Measurements from ENCODE around the gene UBASH3B. TPM values are rescaled to one million over a fixed set of nuclear protein-coding genes. Genes with fewer than 3 reads are reported as not detected.

The UBASH3B gene
- total RNA-seq, 1 experiment from 2014 or later, result 10.3 TPM

DNA sequence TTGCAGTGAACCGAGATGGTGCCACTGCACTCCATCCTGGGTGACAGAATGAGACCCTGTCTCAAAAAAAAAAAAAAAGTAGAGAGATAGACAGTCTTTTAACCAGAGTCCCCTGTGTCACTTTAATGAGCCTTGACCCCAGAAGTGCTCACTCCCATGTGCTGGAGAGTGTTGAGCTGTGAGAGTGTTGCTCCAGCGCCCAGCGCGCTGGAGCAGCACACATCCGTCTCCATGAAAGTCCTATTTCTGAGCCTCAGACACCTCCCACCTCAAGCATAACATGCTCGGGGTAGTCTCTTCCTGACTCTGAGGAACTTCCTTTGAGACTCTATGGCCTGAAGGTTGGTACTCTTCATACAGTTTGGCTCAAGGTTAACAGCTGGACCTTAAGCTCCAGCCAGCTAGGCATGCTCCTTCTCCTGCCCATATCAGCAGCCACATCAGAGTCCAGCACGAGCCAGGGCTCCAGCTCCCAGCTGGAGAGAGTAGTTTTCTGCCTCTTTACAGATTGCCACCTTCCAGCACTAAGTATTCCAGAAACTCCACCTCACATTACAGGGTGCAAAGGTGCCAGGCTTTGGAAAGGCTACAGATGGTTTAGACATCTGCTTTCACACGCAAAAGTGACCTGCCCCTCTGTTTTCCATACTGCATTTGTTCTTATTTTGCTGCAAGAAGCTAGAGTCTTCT is 29.4 kb upstream of the UBASH3B start:
- no TSS peak for BruUV-seq (replicated peaks)
- ChIA-PET CTCF (interaction anchor here (0.6 to 5.2 kb wide), 5 partner anchors 30 to 1824 kb away, joined by 3 to 75 read pairs (median 4); no protein-coding TSS in a partner anchor), POLR2A (no interaction called here)
- no peaks in the 10 kb centered on the region for H3K9me3 Mint-ChIP-seq (ENCODE audit: unreplicated experiment)
- H3K27me3 Mint-ChIP-seq (ENCODE audit: insufficient read depth, unreplicated experiment), result no peaks in the 10 kb centered on the region
- intact Hi-C loops (cut with micrococcal nuclease), result loop anchor here (5.0 kb wide), 1 partner anchor 396 kb away; no protein-coding TSS in a partner anchor
- no peaks in the 10 kb centered on the region for H3K36me3 Mint-ChIP-seq (ENCODE audit: insufficient read depth, unreplicated experiment)
- H3K4me3 Mint-ChIP-seq (ENCODE audit: unreplicated experiment), result no peak overlapping the region
- DNase-seq (ENCODE audit: unreplicated experiment), result no peak
- no peak for TF ChIP-seq CTCF (IDR thresholded peaks at IDR 0.05; ENCODE audit: unreplicated experiment)
- H3K4me1 Mint-ChIP-seq (ENCODE audit: insufficient read depth, unreplicated experiment), result peaks cover 6% of the 10 kb centered on the region
- no peak overlapping the region for H3K27ac Mint-ChIP-seq (ENCODE audit: low read depth, unreplicated experiment)

DNA sequence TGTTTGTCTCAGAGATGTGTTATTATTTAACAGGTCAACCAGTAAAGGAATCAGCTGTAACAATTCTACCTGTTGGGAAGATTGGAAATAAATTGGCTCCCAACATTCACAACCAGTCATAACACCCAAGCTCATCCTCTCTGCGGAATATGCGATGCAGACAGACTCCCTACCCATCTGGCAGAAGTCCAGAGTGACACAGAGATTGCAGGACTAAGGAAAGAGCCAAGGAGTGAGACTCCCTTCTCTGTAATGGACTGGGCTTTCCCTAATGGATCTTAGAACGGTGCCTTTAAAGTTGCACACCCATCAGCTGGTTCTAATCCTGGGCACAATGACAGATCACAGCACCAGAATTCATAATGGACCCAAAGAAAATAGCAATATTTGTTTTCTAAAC is 27.8 kb upstream of the UBASH3B start:
- Mint-ChIP-seq H3K36me3 (ENCODE audit: insufficient read depth, unreplicated experiment) (no peaks in the 10 kb centered on the region), H3K4me1 (ENCODE audit: insufficient read depth, unreplicated experiment) (peaks cover 15% of the 10 kb centered on the region), H3K9me3 (ENCODE audit: unreplicated experiment) (no peaks in the 10 kb centered on the region), H3K4me3 (ENCODE audit: unreplicated experiment) (no peak overlapping the region), H3K27ac (ENCODE audit: low read depth, unreplicated experiment) (no peak overlapping the region), H3K27me3 (ENCODE audit: insufficient read depth, unreplicated experiment) (no peaks in the 10 kb centered on the region)
- DNase-seq (ENCODE audit: unreplicated experiment), result no peak
- ChIA-PET POLR2A (no interaction called here), CTCF (interaction anchor here (0.6 to 5.2 kb wide), 12 partner anchors 14 to 1433 kb away, joined by 3 to 75 read pairs (median 4); no protein-coding TSS in a partner anchor)
- BruUV-seq (replicated peaks), result no TSS peak
- intact Hi-C loops (cut with micrococcal nuclease), result loop anchor here (5.0 kb wide), 1 partner anchor 395 kb away; no protein-coding TSS in a partner anchor
- TF ChIP-seq CTCF (IDR thresholded peaks at IDR 0.05; ENCODE audit: unreplicated experiment), result no peak

DNA sequence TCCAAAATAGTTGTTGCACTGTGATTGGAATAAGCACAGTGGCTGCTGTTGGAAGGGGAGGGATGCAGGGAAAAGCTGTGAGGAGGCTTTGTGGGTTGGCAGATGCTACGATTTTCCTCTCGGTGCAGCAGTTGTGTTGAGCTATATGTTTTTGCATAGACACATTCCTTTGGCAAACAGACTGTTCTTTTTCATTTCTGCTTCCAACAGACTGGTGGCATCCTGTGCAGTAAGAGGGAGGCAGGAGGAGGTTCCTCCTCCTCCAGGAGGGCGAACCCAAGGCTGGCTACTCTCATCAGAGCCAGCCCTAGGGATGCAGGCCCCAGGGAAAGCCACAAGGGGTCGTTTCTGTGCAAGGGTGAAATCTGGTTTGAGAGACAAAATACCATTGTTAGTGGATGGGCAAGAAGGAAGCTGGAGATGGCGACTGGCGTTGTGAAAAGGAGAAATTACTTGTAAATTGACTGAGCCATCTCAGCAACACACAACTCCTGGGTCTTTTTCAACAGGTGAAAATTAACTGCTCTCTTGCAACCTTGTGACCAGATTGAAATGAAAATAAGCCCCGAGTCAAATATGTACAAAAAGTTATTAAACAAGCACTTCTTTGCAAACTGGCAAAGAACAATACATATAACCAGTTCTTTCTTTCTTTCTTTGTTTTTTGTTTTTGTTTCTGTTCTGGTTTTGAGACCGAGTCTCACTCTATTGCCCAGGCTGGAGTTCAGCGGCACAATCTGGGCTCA is 26.5 kb upstream of the UBASH3B start:
- TF ChIP-seq CTCF (IDR thresholded peaks at IDR 0.05; ENCODE audit: unreplicated experiment), result peak; percentile 83
- BruUV-seq (replicated peaks), result no TSS peak
- Mint-ChIP-seq H3K27me3 (ENCODE audit: insufficient read depth, unreplicated experiment) (no peaks in the 10 kb centered on the region), H3K36me3 (ENCODE audit: insufficient read depth, unreplicated experiment) (no peaks in the 10 kb centered on the region), H3K4me3 (ENCODE audit: unreplicated experiment) (no peak overlapping the region), H3K27ac (ENCODE audit: low read depth, unreplicated experiment) (no peak overlapping the region), H3K4me1 (ENCODE audit: insufficient read depth, unreplicated experiment) (peaks cover 18% of the 10 kb centered on the region), H3K9me3 (ENCODE audit: unreplicated experiment) (no peaks in the 10 kb centered on the region)
- peak; percentile 82 for DNase-seq (ENCODE audit: unreplicated experiment)
- intact Hi-C loops (cut with micrococcal nuclease), result loop anchor here (1.0 to 5.0 kb wide), 3 partner anchors 152 to 393 kb away; no protein-coding TSS in a partner anchor
- ChIA-PET CTCF (interaction anchor here (0.6 to 5.2 kb wide), 33 partner anchors 9 to 994 kb away, joined by 3 to 75 read pairs (median 4); no protein-coding TSS in a partner anchor), POLR2A (interaction anchor here (0.6 to 1.0 kb wide), 3 partner anchors 27 to 154 kb away, joined by 3 to 5 read pairs (median 4); no protein-coding TSS in a partner anchor)
